Liver (tissue), 9 donors: ENCODE results near the gene DRD1. TPM values are rescaled to one million over a fixed set of nuclear protein-coding genes. Genes with fewer than 3 reads are reported as not detected.

ENCODE experiments used
- DNase-seq: peaks from one replicate; pipeline ENCODE4 v3.0.0-alpha.2; 2017; ENCODE audit warnings: low spot score
- H3K27ac ChIP-seq, 2 donors: one replicate each; pipeline ENCODE4 v1.7.0; 2013; ENCODE audit warnings: inconsistent platforms in 2 of 2, low read length in 2 of 2, control low read depth in 1 of 2, low read depth in 1 of 2, mild to moderate bottlenecking in 1 of 2
- H3K27me3 ChIP-seq, 4 donors: one replicate each; pipeline versions ENCODE4 v1.6.1 to v1.7.0; 2013; ENCODE audit warnings: low read length in 3 of 4, inconsistent platforms in 1 of 4, mild to moderate bottlenecking in 1 of 4, moderate library complexity in 1 of 4; ENCODE audit not compliant: control insufficient read depth in 4 of 4, insufficient read depth in 4 of 4
- H3K36me3 ChIP-seq, 4 donors: one replicate each; pipeline versions ENCODE4 v1.6.1 to v1.7.0; 2013; ENCODE audit warnings: low read length in 3 of 4, mild to moderate bottlenecking in 3 of 4, low read depth in 1 of 4, moderate library complexity in 1 of 4; ENCODE audit not compliant: control insufficient read depth in 4 of 4, insufficient read depth in 3 of 4
- H3K4me1 ChIP-seq, 4 donors: one replicate each; pipeline versions ENCODE4 v1.6.1 to v1.7.0; 2013; ENCODE audit warnings: low read length in 3 of 4, mild to moderate bottlenecking in 3 of 4, moderate library complexity in 1 of 4; ENCODE audit not compliant: control insufficient read depth in 4 of 4, insufficient read depth in 4 of 4
- H3K4me3 ChIP-seq, 3 donors: one replicate each; pipeline versions ENCODE4 v1.6.1 to v1.7.0; 2013; ENCODE audit warnings: low read length in 3 of 3, control low read depth in 1 of 3, low read depth in 1 of 3, mild to moderate bottlenecking in 1 of 3
- H3K9ac ChIP-seq, 2 donors: one replicate each; pipeline ENCODE4 v1.7.0; 2013; ENCODE audit warnings: low read length in 2 of 2, mild to moderate bottlenecking in 2 of 2, moderate library complexity in 2 of 2, control low read depth in 1 of 2, low read depth in 1 of 2
- H3K9me3 ChIP-seq, 4 donors: one replicate each; pipeline versions ENCODE4 v1.6.1 to v1.7.0; 2013; ENCODE audit warnings: low read length in 3 of 4; ENCODE audit not compliant: control insufficient read depth in 4 of 4
- ATF3 ChIP-seq: IDR thresholded peaks from 2 replicates; pipeline ENCODE4 v1.6.1; 2016; ENCODE audit warnings: antibody characterized with exemption
- CTCF ChIP-seq: fragments of 150-350 bp; IDR thresholded peaks from 2 replicates; pipeline ENCODE4 v1.5.1; 2017; ENCODE audit warnings: improper control_type of control experiment, low read depth, low read length; ENCODE audit not compliant: missing input control
- EGR1 ChIP-seq, 2 donors: IDR thresholded peaks; 2 replicates each; pipeline ENCODE4 v1.6.1; 2016 to 2018; ENCODE audit warnings: antibody characterized with exemption in 2 of 2, low read depth in 2 of 2
- FOXA2 ChIP-seq: IDR thresholded peaks from 2 replicates; pipeline ENCODE4 v1.6.1; 2016; ENCODE audit warnings: antibody characterized with exemption
- GABPA ChIP-seq, 2 donors: IDR thresholded peaks in 1 of 2; conservative IDR thresholded peaks in 1 of 2; 2 replicates each; pipeline ENCODE4 v1.6.1; 2016; ENCODE audit warnings: antibody characterized with exemption in 2 of 2, mild to moderate bottlenecking in 1 of 2, moderate library complexity in 1 of 2
- HNF4A ChIP-seq, 2 donors: conservative IDR thresholded peaks; 2 replicates each; pipeline ENCODE4 v1.6.1; 2016; ENCODE audit warnings: antibody characterized with exemption in 2 of 2, mild to moderate bottlenecking in 2 of 2
- HNF4G ChIP-seq: IDR thresholded peaks from 2 replicates; pipeline ENCODE4 v1.6.1; 2016; ENCODE audit warnings: antibody characterized with exemption
- JUND ChIP-seq, 2 donors: IDR thresholded peaks; 2 replicates each; pipeline ENCODE4 v1.6.1; 2016; ENCODE audit warnings: antibody characterized with exemption in 2 of 2
- MAX ChIP-seq: IDR thresholded peaks from 2 replicates; pipeline ENCODE4 v1.6.1; 2016; ENCODE audit warnings: antibody characterized with exemption
- NR2F2 ChIP-seq: IDR thresholded peaks from 2 replicates; pipeline ENCODE4 v1.6.1; 2016; ENCODE audit warnings: antibody characterized with exemption
- RAD21 ChIP-seq, 2 donors: IDR thresholded peaks; 2 replicates each; pipeline ENCODE4 v1.6.1; 2016; ENCODE audit warnings: antibody characterized with exemption in 2 of 2, mild to moderate bottlenecking in 2 of 2
- REST ChIP-seq: IDR thresholded peaks from 2 replicates; pipeline ENCODE4 v1.6.1; 2016; ENCODE audit warnings: antibody characterized with exemption, mild to moderate bottlenecking
- RXRA ChIP-seq, 2 donors: IDR thresholded peaks; 2 replicates each; pipeline ENCODE4 v1.6.1; 2017 to 2018; ENCODE audit warnings: antibody characterized with exemption in 2 of 2, mild to moderate bottlenecking in 1 of 2
- SP1 ChIP-seq: IDR thresholded peaks from 2 replicates; pipeline ENCODE4 v1.6.1; 2018; ENCODE audit warnings: antibody characterized with exemption, mild to moderate bottlenecking
- TAF1 ChIP-seq: conservative IDR thresholded peaks from 2 replicates; pipeline ENCODE4 v1.6.1; 2016; ENCODE audit warnings: antibody characterized with exemption, mild to moderate bottlenecking
- YY1 ChIP-seq: IDR thresholded peaks from 2 replicates; pipeline ENCODE4 v1.6.1; 2016; ENCODE audit warnings: antibody characterized with exemption, mild to moderate bottlenecking
- ZBTB33 ChIP-seq: IDR thresholded peaks from 2 replicates; pipeline ENCODE4 v1.6.1; 2016; ENCODE audit warnings: antibody characterized with exemption
- WGBS: extraction: QIAGEN DNeasy Blood & Tissue Kit; methylation state at CpG from one replicate; pipeline ENCODE4 v1.1.7; 2013; 5-methylcytosine and 5-hydroxymethylcytosine counted together
- polyA plus RNA-seq, 2 donors: library from polyadenylated mRNA; stranded (reverse) in 1 of 2; unstranded in 1 of 2; fragments of 200-250 nt in 1 of 2; fragments of >200 nt in 1 of 2; fragmentation: Nextera tagmentation in 1 of 2; extraction: Ambion mirVana in 1 of 2; gene quantifications; one replicate each; pipeline versions ENCODE4 v1.2.1 to v1.2.3, GENCODE V29; 2013 to 2015
- total RNA-seq, 2 donors: library from RNA; depleted of rRNA; stranded (reverse); fragments of >200 nt; gene quantifications; one replicate each; pipeline ENCODE4 v1.2.3, GENCODE V29; 2014
- donor health status: healthy.
- donor health status: healthy.
- donor health status: healthy.
- donor health status: healthy.
- donor health status: healthy.

Gene DRD1
- total and polyA plus RNA-seq, 4 donors = 0.05 to 0.17 TPM; not detected in 2

GRCh38 chr5:175466700-175467318 is 22.8 kb upstream of the DRD1 start:
- no peaks in the 10 kb centered on the region for H3K9me3 ChIP-seq
- no peak overlapping the region for H3K9ac ChIP-seq
- no peaks in the 10 kb centered on the region for H3K27me3 ChIP-seq
- H3K4me1 ChIP-seq = peaks cover 3 to 27% (median 22%) of the 10 kb centered on the region in 4 donors
- WGBS = 22% methylated on average over 5 of the region's 5 CpGs
- no peak for DNase-seq
- TF ChIP-seq TAF1 (no peak), ZBTB33 (no peak), YY1 (no peak), RAD21 (IDR thresholded peaks at IDR 0.05) (no peak), ATF3 (no peak), MAX (no peak), HNF4A (conservative IDR thresholded peaks at IDR 0.05) (no peak), EGR1 (IDR thresholded peaks at IDR 0.05; ENCODE audit: low read depth in 2 of 2) (no peak), GABPA (IDR thresholded peaks at IDR 0.05 in 1 of 2, conservative IDR thresholded peaks at IDR 0.05 in 1 of 2) (no peak), HNF4G (no peak), JUND (IDR thresholded peaks at IDR 0.05) (no peak), SP1 (no peak), NR2F2 (no peak), REST (no peak), RXRA (IDR thresholded peaks at IDR 0.05) (no peak), FOXA2 (no peak), CTCF (no peak)
- H3K27ac ChIP-seq = peak overlapping the region; percentile 26 to 60
- H3K36me3 ChIP-seq = no peaks in the 10 kb centered on the region
- H3K4me3 ChIP-seq = no peak overlapping the region
